ENCODE results near the gene GDPD5. TPM values are rescaled to one million over a fixed set of nuclear protein-coding genes. Genes with fewer than 3 reads are reported as not detected.

The GDPD5 gene
- total and polyA plus RNA-seq, 9 of the 15 experiments (the other 6 are each of a cell fraction or from before 2014, with no cell fraction given) = 0.32 to 27.3 (median 8.0) TPM

- TF ChIP-seq ZNF407 (IDR thresholded peaks at IDR 0.05; ENCODE audit: low read depth) = no peak
- TF ChIP-seq TCFL5 (CRISPR knock-in tag; conservative IDR thresholded peaks at IDR 0.05) = no peak
- peak; percentile 33; the same call in 1 of the 2 replicates for TF ChIP-seq ZSCAN29 (IDR thresholded peaks at IDR 0.05)
- TF ChIP-seq WHSC1 (IDR thresholded peaks at IDR 0.05; ENCODE audit: low read length) = no peak
- no peak for TF ChIP-seq RERE (CRISPR knock-in tag; IDR thresholded peaks at IDR 0.05; ENCODE audit: borderline replicate concordance)
- TF ChIP-seq ZNF140 (CRISPR knock-in tag; IDR thresholded peaks at IDR 0.05) = no peak
- peak; percentile 58; the same call in 1 of the 2 replicates for TF ChIP-seq POLR2A (conservative IDR thresholded peaks at IDR 0.05)
- no peak for TF ChIP-seq ZNF695 (CRISPR knock-in tag; IDR thresholded peaks at IDR 0.05)
- TF ChIP-seq TFAM (CRISPR knock-in tag; conservative IDR thresholded peaks at IDR 0.05) = no peak
- no peak for TF ChIP-seq CREBBP (IDR thresholded peaks at IDR 0.05; ENCODE audit: low read depth, low read length)
- no peak for TF ChIP-seq PTTG1 (tag; IDR thresholded peaks at IDR 0.05; ENCODE audit: low read depth)
- TF ChIP-seq USF1 (CRISPR knock-in tag; IDR thresholded peaks at IDR 0.05) = no peak
- TF ChIP-seq KDM1A (IDR thresholded peaks at IDR 0.05) = peak; percentile 91 to 96
- no peak for TF ChIP-seq BRF1 (IDR thresholded peaks at IDR 0.05; ENCODE audit: borderline replicate concordance, extremely low read depth, insufficient read length)
Measured at GRCh38 chr11:75474878-75475766, 50.6 kb downstream of the GDPD5 start (continued).
